ENCODE results near the gene TGM5.

GRCh38 chr15:43214169-43214568 is 52.6 kb downstream of the TGM5 start:
- TF ChIP-seq CTCF (IDR thresholded peaks at IDR 0.05) (no peak), POLR2A (IDR thresholded peaks at IDR 0.05) (no peak), POLR2AphosphoS5 (IDR thresholded peaks at IDR 0.05) (no peak)

Data from transverse colon (tissue), 4 donors.